Osteocyte (in vitro differentiated cells): ENCODE measurements around the gene MDM1. TPM values are rescaled to one million over a fixed set of nuclear protein-coding genes. Genes with fewer than 3 reads are reported as not detected.

Source experiments
- DNase-seq: peaks from one replicate; pipeline ENCODE4 v3.0.0; 2021; ENCODE audit warnings: mixed read lengths; ENCODE audit not compliant: unreplicated experiment; ENCODE audit errors: extremely low spot score
- H3K27ac Mint-ChIP-seq: one replicate; pipeline ENCODE4 v1.8.0; 2021; ENCODE audit warnings: mild to moderate bottlenecking, mixed read lengths; ENCODE audit not compliant: unreplicated experiment
- H3K27me3 Mint-ChIP-seq: one replicate; pipeline ENCODE4 v1.8.0; 2021; ENCODE audit warnings: mixed read lengths; ENCODE audit not compliant: unreplicated experiment
- H3K36me3 Mint-ChIP-seq: one replicate; pipeline ENCODE4 v1.8.0; 2021; ENCODE audit warnings: mixed read lengths; ENCODE audit not compliant: unreplicated experiment
- H3K4me1 Mint-ChIP-seq: one replicate; pipeline ENCODE4 v1.8.0; 2021; ENCODE audit warnings: mixed read lengths; ENCODE audit not compliant: unreplicated experiment
- H3K4me3 Mint-ChIP-seq: one replicate; pipeline ENCODE4 v1.8.0; 2021; ENCODE audit warnings: mild to moderate bottlenecking, moderate library complexity, mixed read lengths; ENCODE audit not compliant: unreplicated experiment
- H3K9me3 Mint-ChIP-seq: one replicate; pipeline ENCODE4 v1.8.0; 2021; ENCODE audit warnings: mixed read lengths; ENCODE audit not compliant: unreplicated experiment
- CTCF ChIP-seq: fragments of 200-600 bp; sonication (generic); IDR thresholded peaks from 2 replicates; pipeline ENCODE4 v1.5.0; 2021; ENCODE audit warnings: antibody characterized with exemption, mild to moderate bottlenecking, moderate library complexity
- total RNA-seq: library from RNA; stranded (reverse); gene quantifications from 2 replicates; pipeline ENCODE4 v1.2.1, GENCODE V29; 2021

The MDM1 gene
- total RNA-seq, 1 donor from 2014 or later: 10.9 TPM

GRCh38 chr12:68305278-68305677 lies 26.9 kb downstream of the MDM1 start:
- Mint-ChIP-seq H3K36me3 (peaks cover 45% of the 10 kb centered on the region), H3K4me3 (no peak overlapping the region), H3K27me3 (no peaks in the 10 kb centered on the region), H3K9me3 (peaks cover 1% of the 10 kb centered on the region), H3K27ac (no peak overlapping the region), H3K4me1 (peaks cover 6% of the 10 kb centered on the region)
- DNase-seq: no peak
- no peak for TF ChIP-seq CTCF

GRCh38 chr12:68304626-68305025 lies 27.5 kb downstream of the MDM1 start:
- Mint-ChIP-seq H3K9me3 (peaks cover 8% of the 10 kb centered on the region), H3K27me3 (no peaks in the 10 kb centered on the region), H3K36me3 (peaks cover 49% of the 10 kb centered on the region), H3K27ac (no peak overlapping the region), H3K4me1 (peaks cover 6% of the 10 kb centered on the region), H3K4me3 (no peak overlapping the region)
- DNase-seq: no peak
- no peak for TF ChIP-seq CTCF

GRCh38 chr12:68303850-68304249 lies 28.3 kb downstream of the MDM1 start:
- no peak for TF ChIP-seq CTCF
- Mint-ChIP-seq H3K9me3 (peaks cover 15% of the 10 kb centered on the region), H3K36me3 (peaks cover 52% of the 10 kb centered on the region), H3K27ac (no peak overlapping the region), H3K4me1 (peaks cover 6% of the 10 kb centered on the region), H3K4me3 (no peak overlapping the region), H3K27me3 (no peaks in the 10 kb centered on the region)
- DNase-seq: no peak

DNA sequence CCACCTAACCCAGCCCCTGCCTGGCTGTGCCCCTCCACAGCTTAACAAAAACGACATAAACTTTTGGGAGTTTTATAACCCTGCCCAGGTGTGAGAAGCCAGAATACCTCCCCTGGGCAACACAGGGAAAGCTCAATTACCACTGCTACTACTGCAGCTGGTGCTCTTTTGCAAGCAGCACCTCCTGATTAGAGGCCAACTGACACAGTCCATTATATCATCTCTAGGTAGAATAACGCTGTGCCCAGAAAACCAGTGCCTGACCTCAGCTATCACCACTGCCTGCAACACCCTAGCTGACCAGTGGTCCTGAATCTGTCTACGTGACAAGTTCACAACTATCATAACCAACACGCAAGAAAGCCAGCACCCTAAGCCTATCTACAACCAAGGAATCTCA lies 34.2 kb downstream of the MDM1 start:
- H3K4me3 Mint-ChIP-seq: no peak overlapping the region
- TF ChIP-seq CTCF: no peak
- DNase-seq: no peak
- H3K27ac Mint-ChIP-seq: no peak overlapping the region
- peaks cover 18% of the 10 kb centered on the region for H3K9me3 Mint-ChIP-seq
- H3K36me3 Mint-ChIP-seq: peaks cover 44% of the 10 kb centered on the region
- no peaks in the 10 kb centered on the region for H3K27me3 Mint-ChIP-seq
- no peaks in the 10 kb centered on the region for H3K4me1 Mint-ChIP-seq

DNA sequence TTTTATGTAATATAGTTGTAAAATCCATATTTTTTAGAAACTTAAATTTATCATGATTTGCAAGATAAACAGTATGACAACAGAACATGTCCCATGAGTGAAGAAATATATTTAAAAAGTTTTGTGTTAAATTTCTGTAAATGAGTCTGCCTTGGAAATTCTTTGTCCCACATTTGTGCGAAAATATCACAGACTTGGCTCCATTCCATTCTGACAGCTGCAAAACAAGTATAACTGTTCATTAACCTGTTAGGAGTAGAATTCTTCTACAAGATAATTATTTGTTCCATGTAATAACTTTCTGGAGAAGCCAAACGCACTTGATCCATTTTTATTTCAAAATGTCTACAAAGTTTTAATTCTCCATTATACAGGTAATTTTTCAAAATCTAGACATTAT lies 37.9 kb downstream of the MDM1 start:
- TF ChIP-seq CTCF: no peak
- Mint-ChIP-seq H3K9me3 (peaks cover 7% of the 10 kb centered on the region), H3K4me1 (no peaks in the 10 kb centered on the region), H3K27ac (no peak overlapping the region), H3K27me3 (no peaks in the 10 kb centered on the region), H3K36me3 (peaks cover 15% of the 10 kb centered on the region), H3K4me3 (no peak overlapping the region)
- no peak for DNase-seq
